Measurements from ENCODE around the gene KIF6.

The KIF6 gene

DNA sequence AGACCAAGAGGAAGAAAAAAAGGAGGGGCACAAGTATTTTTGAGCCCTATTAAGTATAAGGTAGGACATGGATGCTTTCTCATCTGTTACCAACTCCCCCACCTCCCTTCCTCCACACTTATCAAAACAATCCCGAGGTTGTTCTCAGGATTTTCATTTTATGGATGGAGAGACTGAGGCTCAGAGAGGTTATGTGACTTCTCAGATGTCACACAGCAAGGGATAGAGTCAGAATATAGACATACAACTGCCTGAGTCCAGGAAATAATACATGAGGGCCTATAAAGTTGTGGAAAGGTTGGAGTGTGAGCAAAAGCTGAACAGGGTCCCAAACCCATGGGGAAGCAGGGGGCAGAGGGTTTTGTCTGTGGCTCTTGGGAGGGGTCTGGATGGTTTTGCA is 430.3 kb downstream of the KIF6 start:
- no peak for TF ChIP-seq GATA3 (IDR thresholded peaks at IDR 0.05; ENCODE audit: low read depth, low read length)
- no peak for TF ChIP-seq GATA2 (IDR thresholded peaks at IDR 0.05; ENCODE audit: low read depth, low read length)

DNA sequence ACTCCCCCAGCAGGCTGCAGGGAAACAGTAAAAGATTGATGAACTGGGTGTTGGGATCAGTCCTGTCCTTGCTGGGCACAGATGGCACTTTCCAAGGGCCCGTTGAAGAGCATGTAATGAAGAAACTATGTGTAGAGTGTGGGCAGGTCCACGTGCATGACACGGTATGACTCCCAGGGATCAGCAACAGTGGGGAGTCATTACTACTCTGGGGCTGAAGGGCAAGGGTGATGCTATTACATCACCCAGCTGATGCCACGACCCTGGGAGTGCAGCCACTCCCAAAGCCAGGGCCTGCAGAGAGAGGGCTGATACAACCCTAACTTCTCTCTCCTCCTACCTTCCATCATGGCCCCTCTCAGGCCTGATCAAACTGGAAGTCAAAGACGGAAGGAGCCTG is 431.1 kb downstream of the KIF6 start:
- no peak for TF ChIP-seq GATA2 (IDR thresholded peaks at IDR 0.05; ENCODE audit: low read depth, low read length)
- no peak for TF ChIP-seq GATA3 (IDR thresholded peaks at IDR 0.05; ENCODE audit: low read depth, low read length)

DNA sequence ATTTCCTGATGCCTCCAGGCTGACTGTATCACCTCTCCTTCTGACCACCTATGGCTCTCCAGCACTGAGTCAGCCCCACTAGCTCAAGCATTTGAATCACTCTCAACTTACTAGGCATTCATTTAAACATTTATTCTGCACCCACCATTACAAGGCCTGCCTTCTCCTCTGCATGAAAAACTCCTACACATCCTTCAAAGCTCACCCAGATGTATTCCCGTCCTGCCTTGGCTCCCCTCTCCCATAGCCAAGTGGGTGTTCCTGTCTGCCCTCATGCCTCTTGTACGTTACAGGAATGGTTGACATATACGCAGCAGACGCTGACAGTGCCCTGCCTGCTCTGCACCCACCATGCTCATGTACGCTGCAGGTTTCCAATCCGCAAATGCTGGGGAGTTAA is 432.6 kb downstream of the KIF6 start:
- TF ChIP-seq GATA2 (IDR thresholded peaks at IDR 0.05; ENCODE audit: low read depth, low read length): no peak
- no peak for TF ChIP-seq GATA3 (IDR thresholded peaks at IDR 0.05; ENCODE audit: low read depth, low read length)

DNA sequence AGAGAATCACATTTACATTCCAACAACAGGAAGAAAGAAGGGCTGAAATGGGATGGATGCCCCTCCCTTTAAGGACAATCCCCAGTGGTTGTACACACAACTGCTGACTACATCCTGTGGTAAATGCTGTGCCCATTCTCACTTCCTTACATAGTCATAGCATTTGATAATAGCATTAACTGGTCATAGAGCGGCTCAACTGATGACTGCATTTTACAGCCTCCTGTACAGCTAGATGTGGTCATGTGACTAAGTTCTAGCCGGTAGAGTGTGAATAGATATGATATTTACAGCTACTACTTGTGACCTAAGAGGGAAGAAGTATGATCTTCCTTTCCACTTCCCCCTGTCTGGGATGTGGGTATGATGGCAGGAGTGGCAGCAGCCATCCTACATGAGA is 435.7 kb downstream of the KIF6 start:
- TF ChIP-seq GATA2 (IDR thresholded peaks at IDR 0.05; ENCODE audit: low read depth, low read length): no peak
- TF ChIP-seq GATA3 (IDR thresholded peaks at IDR 0.05; ENCODE audit: low read depth, low read length): no peak

DNA sequence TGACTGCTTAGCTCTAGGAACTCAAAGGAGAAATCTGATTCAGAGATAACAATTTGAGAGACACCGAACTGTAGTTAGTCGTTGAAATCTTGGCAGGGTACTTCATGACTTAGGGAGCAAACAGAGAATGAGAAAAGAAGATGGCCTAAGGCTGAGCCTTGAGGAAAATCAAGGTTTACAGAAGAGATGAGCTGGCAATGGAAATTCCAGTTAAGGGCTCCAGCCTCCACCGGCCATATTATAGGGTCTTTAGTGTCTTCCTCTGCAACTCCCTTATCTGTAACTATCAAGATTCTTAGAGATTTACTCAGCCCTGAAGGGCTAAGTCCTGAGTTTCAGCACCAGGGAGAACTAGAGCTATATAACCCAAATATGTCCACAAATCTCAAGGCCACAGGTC is 437.6 kb downstream of the KIF6 start:
- no peak for TF ChIP-seq GATA2 (IDR thresholded peaks at IDR 0.05; ENCODE audit: low read depth, low read length)
- no peak for TF ChIP-seq GATA3 (IDR thresholded peaks at IDR 0.05; ENCODE audit: low read depth, low read length)

DNA sequence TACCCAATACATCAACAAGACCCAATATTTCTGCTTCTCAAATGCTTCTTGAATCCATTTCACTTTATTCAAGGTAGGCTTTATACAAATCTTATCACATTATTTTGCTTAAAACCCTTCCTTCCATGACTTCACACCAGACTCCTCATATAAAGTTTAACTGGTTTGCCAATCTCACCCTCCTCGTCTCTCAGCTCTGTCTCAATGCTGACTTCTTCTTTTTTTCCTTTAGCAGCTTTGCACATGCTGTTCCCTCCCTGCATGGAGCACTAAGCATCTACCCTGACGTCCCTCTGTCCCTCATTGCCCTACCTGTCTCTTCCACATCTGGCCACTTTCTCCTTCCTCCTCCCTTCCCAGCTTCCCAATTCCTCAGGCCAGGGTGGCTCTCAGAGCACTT is 442.4 kb downstream of the KIF6 start:
- TF ChIP-seq GATA2 (IDR thresholded peaks at IDR 0.05; ENCODE audit: low read depth, low read length) (no peak), GATA3 (IDR thresholded peaks at IDR 0.05; ENCODE audit: low read depth, low read length) (no peak)

DNA sequence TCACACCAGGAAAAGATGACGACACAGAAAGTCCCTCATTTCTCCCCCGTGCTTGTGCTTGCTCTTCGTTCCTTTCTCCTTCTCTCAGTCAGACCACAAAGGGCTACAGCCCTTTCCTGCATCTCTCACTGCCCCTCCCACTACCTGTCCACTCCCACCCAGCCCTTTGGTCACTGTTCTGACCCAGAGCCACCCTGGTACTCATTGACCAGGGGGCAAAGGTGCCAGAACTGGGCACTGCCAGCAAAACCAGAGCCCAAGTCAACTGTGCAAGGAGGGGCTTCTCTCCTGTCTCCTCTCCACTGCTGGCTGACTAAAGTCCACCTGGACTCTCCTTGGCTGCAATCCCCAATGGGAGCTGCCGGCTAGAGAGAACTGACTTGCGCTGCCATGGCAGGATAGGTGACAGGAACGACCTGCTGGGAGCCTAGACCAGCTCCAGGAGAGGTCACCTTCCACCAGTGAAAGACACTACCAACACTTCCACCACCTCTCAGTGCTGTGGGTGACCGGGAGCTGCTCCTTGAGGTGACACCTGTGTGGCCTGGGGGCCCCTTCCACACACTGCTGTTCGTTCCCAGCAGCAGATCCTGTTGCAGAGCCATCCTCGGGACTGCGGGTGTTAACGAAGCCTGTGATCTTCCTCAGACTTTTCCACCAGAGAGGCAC is 443.8 kb downstream of the KIF6 start:
- no peak for TF ChIP-seq GATA2 (IDR thresholded peaks at IDR 0.05; ENCODE audit: low read depth, low read length)
- no peak for TF ChIP-seq GATA3 (IDR thresholded peaks at IDR 0.05; ENCODE audit: low read depth, low read length)

DNA sequence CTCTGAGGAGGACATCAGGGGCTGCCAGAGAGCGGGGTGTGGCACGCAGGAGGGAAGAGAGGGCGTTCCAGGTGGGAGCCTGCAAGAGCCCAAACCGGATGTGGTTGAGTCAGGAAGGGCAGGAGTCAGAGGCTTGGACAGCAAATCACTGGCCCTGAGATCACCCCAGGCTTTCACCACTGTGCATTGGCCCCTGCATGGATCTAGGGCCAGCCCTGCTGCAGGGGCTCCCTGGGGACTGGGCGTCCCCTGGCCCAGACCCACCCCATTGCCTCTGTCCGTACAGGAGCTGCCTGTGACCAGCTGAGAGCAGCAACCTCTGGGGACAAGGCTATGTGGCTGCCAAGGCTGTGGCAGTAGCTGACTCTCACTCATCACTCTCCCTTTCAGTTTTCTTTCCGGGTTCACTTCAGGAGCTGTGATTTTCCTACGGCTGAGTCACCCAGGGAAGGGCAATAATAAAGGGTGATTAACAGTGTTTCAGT is 444.9 kb downstream of the KIF6 start:
- TF ChIP-seq GATA2 (IDR thresholded peaks at IDR 0.05; ENCODE audit: low read depth, low read length) (no peak), GATA3 (IDR thresholded peaks at IDR 0.05; ENCODE audit: low read depth, low read length) (no peak)

All from SH-SY5Y (cell line).